Measurements from ENCODE around the gene LRRK2.

DNA sequence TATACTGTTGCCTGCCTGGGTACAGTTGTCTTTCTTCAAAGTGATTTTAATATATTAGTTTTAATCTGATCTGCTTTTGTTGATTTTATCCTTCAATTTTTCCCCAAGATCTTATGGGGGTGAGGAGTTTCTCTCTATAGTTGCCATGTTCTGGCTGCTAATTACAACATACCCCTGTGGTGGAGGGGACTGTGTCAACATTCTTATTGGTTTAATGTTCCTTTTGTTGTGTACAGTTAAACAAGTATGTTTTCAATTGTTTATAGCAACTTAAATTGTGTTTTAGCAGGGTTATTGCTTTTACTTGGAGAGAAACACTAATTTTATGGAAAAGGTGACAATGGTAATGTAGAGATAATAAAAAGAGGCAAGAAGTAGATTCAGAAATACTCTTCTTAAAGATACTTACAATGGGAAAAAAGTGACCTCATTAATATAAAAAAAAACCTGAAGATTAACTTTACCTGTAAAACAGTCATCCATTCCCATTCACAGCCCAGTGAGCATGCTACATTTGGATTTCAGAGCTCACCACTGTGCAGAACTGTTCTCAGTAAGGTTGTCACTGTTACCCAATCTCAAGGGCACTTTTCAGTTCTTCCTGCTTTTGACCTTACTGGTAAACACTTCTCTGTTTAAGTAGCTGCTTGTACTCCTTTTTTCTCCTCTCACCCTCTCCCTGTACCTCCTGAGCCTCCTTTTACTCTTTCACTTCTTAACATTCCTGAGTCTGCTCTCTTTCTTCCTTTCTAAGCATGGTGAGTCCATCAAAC is 8.1 kb upstream of the LRRK2 start:
- TF ChIP-seq, protein P1, sequence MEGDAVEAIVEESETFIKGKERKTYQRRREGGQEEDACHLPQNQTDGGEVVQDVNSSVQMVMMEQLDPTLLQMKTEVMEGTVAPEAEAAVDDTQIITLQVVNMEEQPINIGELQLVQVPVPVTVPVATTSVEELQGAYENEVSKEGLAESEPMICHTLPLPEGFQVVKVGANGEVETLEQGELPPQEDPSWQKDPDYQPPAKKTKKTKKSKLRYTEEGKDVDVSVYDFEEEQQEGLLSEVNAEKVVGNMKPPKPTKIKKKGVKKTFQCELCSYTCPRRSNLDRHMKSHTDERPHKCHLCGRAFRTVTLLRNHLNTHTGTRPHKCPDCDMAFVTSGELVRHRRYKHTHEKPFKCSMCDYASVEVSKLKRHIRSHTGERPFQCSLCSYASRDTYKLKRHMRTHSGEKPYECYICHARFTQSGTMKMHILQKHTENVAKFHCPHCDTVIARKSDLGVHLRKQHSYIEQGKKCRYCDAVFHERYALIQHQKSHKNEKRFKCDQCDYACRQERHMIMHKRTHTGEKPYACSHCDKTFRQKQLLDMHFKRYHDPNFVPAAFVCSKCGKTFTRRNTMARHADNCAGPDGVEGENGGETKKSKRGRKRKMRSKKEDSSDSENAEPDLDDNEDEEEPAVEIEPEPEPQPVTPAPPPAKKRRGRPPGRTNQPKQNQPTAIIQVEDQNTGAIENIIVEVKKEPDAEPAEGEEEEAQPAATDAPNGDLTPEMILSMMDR (IDR thresholded peaks at IDR 0.05) = no peak
- TF ChIP-seq EP300 (IDR thresholded peaks at IDR 0.05) = no peak
